Measurements from ENCODE around the gene INO80.
A peak's percentile ranks its signal among the peaks of the same experiment; 100 is the strongest.
"Not testable (repeated sequence)": the region's sequence is repeated elsewhere in the genome, so short reads cannot be mapped to it uniquely, and the experiment has no call there.

Gene INO80

GRCh38 chr15:40968290-40969085, 147.6 kb downstream of the INO80 start:
- no peak overlapping the region for H3K9ac ChIP-seq (ENCODE audit: insufficient read length)
- no peak overlapping the region for H3K4me3 ChIP-seq
- H3K9me3 ChIP-seq (ENCODE audit: low read depth, low read length): no peaks in the 10 kb centered on the region
- no peak overlapping the region for H3K27ac ChIP-seq
- no peak for TF ChIP-seq POLR2AphosphoS5 (IDR thresholded peaks at IDR 0.05; ENCODE audit: borderline replicate concordance, low read depth, low read length)
- no peak for TF ChIP-seq EZH2 (IDR thresholded peaks at IDR 0.05)
- no peak for TF ChIP-seq FOXP2 (optimal IDR thresholded peaks at IDR 0.05; ENCODE audit: control extremely low read depth, extremely low read length, insufficient read depth)
- DNase-seq (ENCODE audit: low read depth, low spot score): no peak
- H3K36me3 ChIP-seq (ENCODE audit: insufficient read depth, low read length): no peaks in the 10 kb centered on the region

- no peaks in the 10 kb centered on the region for H3K36me3 ChIP-seq (ENCODE audit: insufficient read depth, low read length)
- no peak overlapping the region for H3K4me3 ChIP-seq
- no peaks in the 10 kb centered on the region for H3K9me3 ChIP-seq (ENCODE audit: low read depth, low read length)
- TF ChIP-seq EZH2 (IDR thresholded peaks at IDR 0.05) (no peak), POLR2AphosphoS5 (IDR thresholded peaks at IDR 0.05; ENCODE audit: borderline replicate concordance, low read depth, low read length) (no peak), FOXP2 (optimal IDR thresholded peaks at IDR 0.05; ENCODE audit: control extremely low read depth, extremely low read length, insufficient read depth) (no peak)
- no peak overlapping the region for H3K27ac ChIP-seq
- H3K9ac ChIP-seq (ENCODE audit: insufficient read length): no peak overlapping the region
- no peak for DNase-seq (ENCODE audit: low read depth, low spot score)
Measured at GRCh38 chr15:40964634-40965033, 151.4 kb downstream of the INO80 start.

DNA sequence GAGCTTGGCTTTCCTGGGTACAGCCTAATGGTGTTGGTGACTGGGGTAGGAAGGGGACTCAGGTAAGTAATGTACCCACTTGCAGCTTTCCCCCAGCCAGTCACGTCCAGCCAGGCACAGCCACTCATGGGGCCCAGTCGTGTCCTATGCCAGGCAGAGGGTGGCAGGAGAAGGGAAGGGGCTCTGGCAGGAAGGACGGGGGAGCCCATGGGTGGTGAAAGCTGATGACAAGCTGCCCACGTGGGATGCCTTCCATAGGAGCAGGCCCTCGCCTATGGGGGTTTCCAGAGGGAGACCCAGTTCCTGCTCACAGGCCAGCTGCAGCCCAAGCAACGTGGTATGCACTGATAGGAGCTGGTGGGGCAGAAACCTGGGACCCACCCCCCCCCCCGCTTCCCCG, 152.1 kb downstream of the INO80 start:
- H3K27ac ChIP-seq: no peak overlapping the region
- H3K9ac ChIP-seq (ENCODE audit: insufficient read length): no peak overlapping the region
- no peak overlapping the region for H3K4me3 ChIP-seq
- no peak for DNase-seq (ENCODE audit: low read depth, low spot score)
- TF ChIP-seq FOXP2 (optimal IDR thresholded peaks at IDR 0.05; ENCODE audit: control extremely low read depth, extremely low read length, insufficient read depth) (no peak), POLR2AphosphoS5 (IDR thresholded peaks at IDR 0.05; ENCODE audit: borderline replicate concordance, low read depth, low read length) (no peak), EZH2 (IDR thresholded peaks at IDR 0.05) (no peak)
- no peaks in the 10 kb centered on the region for H3K9me3 ChIP-seq (ENCODE audit: low read depth, low read length)
- no peaks in the 10 kb centered on the region for H3K36me3 ChIP-seq (ENCODE audit: insufficient read depth, low read length)

DNA sequence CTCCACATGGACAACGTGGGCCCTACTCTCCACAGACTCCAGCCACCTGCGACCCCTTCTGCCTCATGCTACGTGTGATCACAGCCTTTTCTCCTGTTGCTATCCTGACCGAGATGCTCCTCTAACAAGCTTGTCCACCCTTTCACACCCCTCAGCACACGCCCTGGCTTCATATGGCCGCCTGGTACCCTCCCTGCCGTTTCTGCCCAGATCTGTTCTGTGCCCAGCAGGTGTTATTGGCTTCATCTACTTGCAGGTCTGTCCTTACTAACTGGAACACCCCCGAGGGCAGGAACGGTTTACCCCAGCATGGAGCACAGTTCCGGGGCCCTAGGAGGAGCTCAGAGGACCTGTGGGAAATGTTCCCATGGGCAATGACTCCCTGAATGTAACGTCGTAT, 152.9 kb downstream of the INO80 start:
- Histone ChIP-seq H3K27ac (no peak overlapping the region), H3K36me3 (ENCODE audit: insufficient read depth, low read length) (no peaks in the 10 kb centered on the region), H3K9me3 (ENCODE audit: low read depth, low read length) (no peaks in the 10 kb centered on the region), H3K9ac (ENCODE audit: insufficient read length) (no peak overlapping the region), H3K4me3 (no peak overlapping the region)
- TF ChIP-seq EZH2 (IDR thresholded peaks at IDR 0.05): no peak
- no peak for TF ChIP-seq POLR2AphosphoS5 (IDR thresholded peaks at IDR 0.05; ENCODE audit: borderline replicate concordance, low read depth, low read length)
- TF ChIP-seq FOXP2 (optimal IDR thresholded peaks at IDR 0.05; ENCODE audit: control extremely low read depth, extremely low read length, insufficient read depth): no peak
- DNase-seq (ENCODE audit: low read depth, low spot score): no peak

GRCh38 chr15:40962317-40962716, 153.8 kb downstream of the INO80 start:
- DNase-seq (ENCODE audit: low read depth, low spot score); H3K36me3 ChIP-seq (ENCODE audit: insufficient read depth, low read length); H3K9ac ChIP-seq (ENCODE audit: insufficient read length); H3K27ac ChIP-seq; H3K9me3 ChIP-seq (ENCODE audit: low read depth, low read length); H3K4me3 ChIP-seq: not testable (repeated sequence)

DNA sequence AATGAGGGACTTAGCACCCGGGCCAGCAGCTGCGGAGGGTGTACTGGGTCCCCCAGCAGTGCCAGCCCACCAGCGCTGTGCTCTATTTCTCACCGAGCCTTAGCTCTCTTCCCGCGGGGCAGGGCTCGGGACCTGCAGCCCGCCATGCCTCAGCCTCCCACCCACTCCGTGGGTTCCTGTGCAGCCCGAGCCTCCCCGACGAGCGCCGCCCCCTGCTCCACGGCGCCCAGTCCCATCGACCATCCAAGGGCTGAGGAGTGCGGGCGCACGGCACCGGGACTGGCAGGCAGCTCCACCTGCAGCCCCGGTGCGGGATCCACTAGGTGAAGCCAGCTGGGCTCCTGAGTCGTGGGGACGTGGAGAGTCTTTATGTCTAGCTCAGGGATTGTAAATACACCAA, 154.3 kb downstream of the INO80 start:
- not testable (repeated sequence) for H3K27ac ChIP-seq; H3K4me3 ChIP-seq; H3K36me3 ChIP-seq (ENCODE audit: insufficient read depth, low read length); DNase-seq (ENCODE audit: low read depth, low spot score); H3K9ac ChIP-seq (ENCODE audit: insufficient read length); H3K9me3 ChIP-seq (ENCODE audit: low read depth, low read length)

GRCh38 chr15:40960925-40961324, 155.2 kb downstream of the INO80 start:
- no peak overlapping the region for H3K27ac ChIP-seq
- H3K9ac ChIP-seq (ENCODE audit: insufficient read length): no peak overlapping the region

GRCh38 chr15:40960151-40960885, 155.8 kb downstream of the INO80 start:
- peak overlapping the region; percentile 77 for H3K27ac ChIP-seq
- no peaks in the 10 kb centered on the region for H3K9me3 ChIP-seq (ENCODE audit: low read depth, low read length)
- TF ChIP-seq FOXP2 (optimal IDR thresholded peaks at IDR 0.05; ENCODE audit: control extremely low read depth, extremely low read length, insufficient read depth) (no peak), EZH2 (IDR thresholded peaks at IDR 0.05) (no peak), POLR2AphosphoS5 (IDR thresholded peaks at IDR 0.05; ENCODE audit: borderline replicate concordance, low read depth, low read length) (no peak)
- no peak overlapping the region for H3K9ac ChIP-seq (ENCODE audit: insufficient read length)
- DNase-seq (ENCODE audit: low read depth, low spot score): no peak
- H3K4me3 ChIP-seq: no peak overlapping the region
- peaks cover 16% of the 10 kb centered on the region; the same call in 1 of the 2 replicates for H3K36me3 ChIP-seq (ENCODE audit: insufficient read depth, low read length)

More at GRCh38 chr15:40960925-40961324, 155.2 kb downstream of the INO80 start:
- Histone ChIP-seq H3K36me3 (ENCODE audit: insufficient read depth, low read length) (peaks cover 10% of the 10 kb centered on the region; the same call in 1 of the 2 replicates), H3K9me3 (ENCODE audit: low read depth, low read length) (no peaks in the 10 kb centered on the region), H3K4me3 (no peak overlapping the region)
- TF ChIP-seq POLR2AphosphoS5 (IDR thresholded peaks at IDR 0.05; ENCODE audit: borderline replicate concordance, low read depth, low read length) (no peak), FOXP2 (optimal IDR thresholded peaks at IDR 0.05; ENCODE audit: control extremely low read depth, extremely low read length, insufficient read depth) (no peak), EZH2 (IDR thresholded peaks at IDR 0.05) (no peak)
- DNase-seq (ENCODE audit: low read depth, low spot score): no peak
